Activated CD4-positive, alpha-beta T cell treated with anti-CD3 and anti-CD28 coated beads, Interleukin-2, Interleukin-4, amounts not matched to agents 100 ng/mL and 50 ng/mL, durations not matched to agents 16 hours and 8 hours (primary cell): Measurements from ENCODE around the gene SELPLG.
"Not testable (repeated sequence)": the region's sequence is repeated elsewhere in the genome, so short reads cannot be mapped to it uniquely, and the experiment has no call there.

Experiments
- DNase-seq: peaks from one replicate; pipeline ENCODE4 v3.0.0-alpha.2; 2020; ENCODE audit warnings: low spot score

Gene SELPLG

DNA sequence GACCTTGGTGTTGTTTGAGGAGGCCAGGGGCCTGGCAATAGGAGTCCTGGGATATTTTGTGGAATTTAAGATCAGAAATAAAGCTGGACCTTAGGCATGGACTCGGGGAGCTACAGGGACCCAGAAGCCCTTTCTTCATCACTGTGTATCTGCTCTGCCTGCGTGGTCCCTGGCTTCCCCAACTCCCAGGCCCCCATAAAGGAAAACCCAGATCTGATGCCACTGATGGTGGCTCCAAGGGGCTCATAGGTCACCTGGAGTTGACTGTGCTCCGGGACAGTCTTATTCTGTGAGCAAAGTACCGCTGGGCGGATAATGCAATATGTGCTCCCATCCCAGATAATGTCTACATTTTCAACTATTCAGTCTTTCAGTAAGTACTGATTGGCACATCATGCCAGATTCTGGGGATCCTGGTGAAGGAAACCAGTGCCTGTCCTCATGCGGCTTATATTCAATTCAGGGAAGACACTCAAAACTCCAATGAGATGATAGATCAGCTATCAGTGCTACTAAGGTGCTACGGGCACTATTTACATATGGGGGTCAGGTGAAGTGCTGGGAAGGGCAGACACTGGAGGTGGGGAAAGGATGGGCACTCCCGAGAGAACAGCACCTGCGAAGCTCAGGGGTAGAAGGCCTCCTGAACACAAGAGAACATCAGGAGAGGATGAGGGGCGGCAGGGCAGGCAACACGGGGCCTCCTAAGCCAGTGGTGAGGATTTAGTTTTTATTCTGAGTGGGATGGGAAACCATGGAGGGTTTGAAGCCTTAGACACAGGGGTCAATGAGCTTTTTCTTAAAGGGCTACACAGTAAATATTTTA, 5.5 kb upstream of the SELPLG start:
- DNase-seq, result no peak

DNA sequence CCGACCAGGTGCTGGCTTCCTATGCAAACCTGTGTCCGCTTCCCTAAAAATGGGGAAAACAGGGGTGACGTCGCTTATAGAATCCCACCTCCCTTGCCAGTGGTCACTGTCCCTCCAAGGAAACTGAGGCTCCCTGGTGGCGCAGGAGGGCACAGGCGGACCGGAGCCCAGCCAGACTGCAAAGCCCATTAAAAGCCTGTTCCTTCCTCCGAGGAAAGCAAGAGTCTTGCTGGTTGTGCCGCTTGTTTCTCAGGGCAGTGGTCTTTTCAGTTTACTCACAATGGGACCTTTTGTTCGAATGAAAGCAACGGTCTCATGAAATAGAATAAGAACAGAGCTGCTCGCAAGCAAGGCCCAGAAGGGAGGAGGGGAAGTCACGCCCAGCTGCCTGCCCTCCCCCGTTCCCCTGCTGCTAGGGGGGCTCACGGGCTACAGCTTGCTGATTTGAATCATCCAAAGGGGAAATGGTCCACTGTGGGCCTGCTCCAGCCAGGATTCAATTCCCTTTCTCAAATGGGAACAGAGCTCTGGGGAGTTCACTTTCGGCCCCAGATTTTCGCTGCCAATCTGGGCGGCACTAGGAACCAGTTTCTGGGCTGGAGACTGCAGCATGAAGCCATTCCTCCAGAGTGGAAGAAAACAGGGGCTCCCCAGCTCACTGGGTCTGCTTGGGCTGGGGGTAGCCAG, 4.6 kb upstream of the SELPLG start:
- DNase-seq, result no peak

DNA sequence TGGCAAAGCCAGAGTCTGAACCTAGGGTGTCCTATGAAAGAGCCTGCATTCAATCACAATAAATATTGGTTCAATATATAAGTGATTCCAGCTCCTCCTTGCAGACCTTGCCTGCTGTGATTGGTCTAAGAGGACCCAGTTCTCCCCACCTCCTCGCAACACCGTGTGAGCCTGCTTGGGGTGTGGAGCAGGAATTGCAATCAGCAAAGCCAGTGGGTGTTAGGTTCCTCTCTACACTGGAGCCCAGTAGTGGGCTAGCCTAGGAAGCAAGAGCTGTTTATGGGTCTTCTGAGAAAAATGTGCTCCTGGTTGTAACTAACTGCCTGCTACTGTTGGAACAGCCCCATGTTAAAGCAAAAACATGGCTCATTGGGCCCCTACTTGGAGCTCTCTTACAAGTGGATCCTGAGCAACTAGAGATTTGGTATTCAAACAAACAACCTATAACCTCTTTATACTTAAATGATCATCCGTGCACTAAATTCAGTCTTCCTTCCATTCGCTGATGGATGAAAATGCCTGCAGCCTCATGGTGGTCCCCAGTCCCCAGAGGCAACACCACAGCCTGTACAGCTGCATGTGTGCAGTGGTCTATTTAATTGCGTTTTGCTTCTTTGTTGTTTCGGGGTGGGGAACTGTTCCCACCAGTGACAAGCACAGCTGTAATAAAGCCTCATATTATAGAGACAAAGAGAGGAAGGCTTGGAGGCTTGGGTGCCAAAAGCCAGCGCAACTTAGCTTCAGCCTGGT, 3.7 kb upstream of the SELPLG start:
- no peak for DNase-seq

DNA sequence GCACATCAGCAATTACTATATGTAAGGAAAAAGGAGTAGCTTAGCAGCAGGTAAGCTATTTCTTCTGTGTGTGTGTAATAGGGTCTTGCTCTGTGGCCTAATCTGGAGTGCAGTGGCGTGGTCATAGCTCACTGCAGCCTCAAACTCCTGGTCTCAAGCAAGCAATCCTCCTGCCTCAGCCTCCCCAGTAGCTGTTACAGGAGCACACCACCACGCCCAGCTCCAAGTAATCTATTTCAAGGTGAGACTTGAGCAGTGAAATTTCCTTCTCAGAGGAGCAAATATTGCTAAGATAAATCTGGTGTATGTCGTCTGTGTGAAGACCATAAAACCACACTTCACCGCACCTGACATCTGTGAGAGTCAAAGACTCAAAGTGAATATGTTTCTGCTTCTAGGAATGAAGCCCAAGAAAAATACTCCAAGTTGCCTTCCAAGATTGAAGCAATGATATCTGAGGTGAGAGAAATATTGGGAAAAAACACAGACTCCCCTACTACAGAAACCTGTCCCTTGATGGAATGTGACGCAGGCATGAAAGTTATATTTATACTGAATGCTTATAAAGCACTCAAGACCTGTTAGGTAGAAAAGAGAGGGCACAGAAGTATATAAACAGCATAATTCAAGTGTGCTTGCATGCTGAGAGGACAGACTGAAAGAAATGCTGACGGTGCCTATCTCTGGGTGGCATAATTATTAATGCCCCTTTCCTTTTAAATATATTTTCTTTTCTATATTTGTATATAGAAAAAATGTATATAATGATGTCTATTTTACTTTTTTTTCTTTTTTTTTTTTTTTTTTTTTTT, 2.5 kb upstream of the SELPLG start:
- DNase-seq, result no peak

DNA sequence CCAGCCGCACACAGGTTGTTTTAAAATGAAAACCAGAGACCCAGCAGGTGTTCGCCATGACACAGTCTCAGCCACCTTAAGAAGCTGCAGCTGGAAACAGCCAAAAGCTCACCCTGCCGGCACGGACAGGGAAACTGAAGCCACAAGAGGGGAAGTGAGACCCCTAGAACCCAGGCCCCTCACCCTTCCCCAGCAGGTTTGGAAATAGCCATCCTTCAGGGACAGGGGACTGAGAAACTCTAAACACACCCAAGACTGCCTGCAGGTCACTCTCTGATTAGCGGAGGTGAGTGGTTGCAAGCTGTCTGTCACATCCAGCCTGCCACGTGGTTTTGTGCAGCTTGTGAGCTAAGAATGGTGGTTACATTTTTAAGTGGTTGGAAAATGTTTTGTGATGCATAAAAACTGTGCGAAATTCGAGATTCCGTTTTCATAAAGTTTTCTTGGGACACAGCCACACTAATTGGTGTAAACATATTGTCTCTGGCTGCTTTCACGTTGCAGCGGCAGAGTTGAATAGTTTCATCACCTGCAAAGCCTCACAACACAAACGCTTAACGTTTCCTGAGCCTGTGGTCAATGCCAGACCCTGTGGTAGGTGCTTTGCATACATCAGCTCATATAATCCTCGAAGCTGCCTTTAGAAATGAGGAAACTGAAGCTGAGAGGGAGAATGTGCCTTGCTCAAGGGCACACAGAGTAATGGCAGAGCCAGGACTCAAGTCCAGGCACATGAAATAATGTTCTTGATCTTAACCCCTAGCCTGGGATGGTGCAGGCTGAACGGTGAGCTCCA, 1.7 kb upstream of the SELPLG start:
- peak; percentile 78 for DNase-seq

DNA sequence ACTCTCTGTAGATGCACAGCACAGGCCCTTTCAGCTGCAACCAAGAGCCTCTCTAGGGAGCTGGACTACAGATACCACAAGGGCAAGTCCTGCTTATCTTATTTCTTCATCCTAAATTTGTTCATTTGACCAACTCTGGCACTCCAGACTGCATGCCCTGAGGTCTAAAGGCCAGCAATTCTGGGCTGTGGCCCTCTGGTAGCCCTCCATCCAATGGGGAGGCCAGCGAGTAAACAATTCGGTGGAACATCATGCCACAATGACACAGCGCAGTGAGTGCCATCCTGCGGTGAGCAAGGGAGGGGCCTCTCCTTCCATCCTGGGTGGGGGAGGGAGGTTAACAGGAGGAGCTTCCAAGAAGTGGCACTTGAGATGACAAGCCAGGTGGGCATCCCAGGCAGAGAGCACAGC, 652 bp upstream of the SELPLG start:
- peak; percentile 90 for DNase-seq

DNA sequence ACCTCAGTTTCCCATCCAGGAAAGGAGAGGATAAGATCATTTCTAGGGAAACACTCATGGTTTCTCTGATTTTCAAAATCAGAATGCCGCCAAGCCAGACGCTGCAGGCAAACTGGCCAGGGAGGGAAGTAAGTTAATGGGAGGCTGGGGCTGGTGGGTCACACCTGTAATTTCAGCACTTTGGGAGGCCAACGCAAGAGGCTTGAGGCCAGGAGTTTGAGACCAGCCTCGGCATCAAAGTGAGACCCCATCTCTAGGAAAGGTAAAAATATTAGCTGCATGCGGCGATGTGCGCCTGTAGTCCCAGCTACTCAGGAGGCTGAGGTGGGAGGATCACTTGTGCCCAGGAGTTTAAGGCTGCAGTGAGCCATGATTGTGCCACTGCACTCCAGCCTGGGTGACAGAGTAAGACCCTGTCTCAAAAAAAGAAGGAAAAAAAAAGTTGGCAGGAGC, 587 bp downstream of the SELPLG start:
- no peak for DNase-seq

DNA sequence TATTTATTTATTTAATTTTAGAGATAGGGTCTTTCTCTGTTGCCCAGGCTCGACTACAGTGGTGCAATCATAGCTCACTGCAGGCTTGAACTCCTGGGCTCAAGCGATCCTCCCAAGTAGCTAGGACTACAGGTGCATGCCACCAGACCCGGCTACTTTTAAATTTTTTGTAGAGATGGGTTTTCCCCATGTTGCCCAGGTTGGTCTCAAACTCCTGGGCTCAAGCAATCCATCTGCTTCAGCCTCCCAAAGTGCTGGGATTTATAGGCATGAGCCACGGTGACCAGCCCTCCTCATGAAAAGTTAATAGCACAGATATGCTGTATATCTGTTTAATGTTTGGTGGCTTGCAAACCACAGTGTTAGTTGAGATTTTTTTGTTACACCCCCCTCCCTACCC, 2.4 kb downstream of the SELPLG start:
- DNase-seq, result not testable (repeated sequence)

DNA sequence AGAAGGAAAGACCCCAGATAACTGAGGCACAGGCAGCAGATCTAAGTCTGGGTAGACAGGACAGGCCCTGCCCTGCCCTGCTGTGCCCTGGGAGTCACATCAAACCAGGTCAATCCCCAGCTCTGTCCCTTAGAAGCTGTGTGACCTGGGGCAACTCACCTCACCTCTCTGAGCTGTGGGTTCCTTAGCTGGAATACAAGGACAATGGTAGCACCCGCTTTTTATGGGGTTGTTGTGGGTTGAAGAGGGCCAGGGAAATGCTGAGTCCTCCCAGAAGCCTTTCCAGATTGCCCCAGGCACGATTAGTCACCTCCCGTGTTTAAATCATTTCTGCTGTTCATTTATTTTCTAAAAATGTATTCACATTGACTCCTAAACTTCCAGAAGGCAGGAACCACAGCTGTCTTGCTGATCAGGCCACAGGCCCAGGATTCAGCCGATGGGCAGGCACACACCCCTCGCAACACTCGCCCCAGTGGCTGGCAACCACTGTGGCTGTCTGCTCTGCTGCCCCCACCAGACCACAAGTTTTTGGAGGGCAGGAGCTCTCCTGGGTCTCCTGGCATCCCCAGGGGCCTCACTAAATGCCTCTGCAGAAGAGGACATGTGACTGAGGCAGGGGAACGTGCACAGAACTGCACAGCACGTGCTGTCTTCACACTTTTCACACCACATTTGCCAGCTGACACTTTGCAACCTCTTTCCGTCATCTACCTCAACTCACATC, 3.0 kb downstream of the SELPLG start:
- no peak for DNase-seq

DNA sequence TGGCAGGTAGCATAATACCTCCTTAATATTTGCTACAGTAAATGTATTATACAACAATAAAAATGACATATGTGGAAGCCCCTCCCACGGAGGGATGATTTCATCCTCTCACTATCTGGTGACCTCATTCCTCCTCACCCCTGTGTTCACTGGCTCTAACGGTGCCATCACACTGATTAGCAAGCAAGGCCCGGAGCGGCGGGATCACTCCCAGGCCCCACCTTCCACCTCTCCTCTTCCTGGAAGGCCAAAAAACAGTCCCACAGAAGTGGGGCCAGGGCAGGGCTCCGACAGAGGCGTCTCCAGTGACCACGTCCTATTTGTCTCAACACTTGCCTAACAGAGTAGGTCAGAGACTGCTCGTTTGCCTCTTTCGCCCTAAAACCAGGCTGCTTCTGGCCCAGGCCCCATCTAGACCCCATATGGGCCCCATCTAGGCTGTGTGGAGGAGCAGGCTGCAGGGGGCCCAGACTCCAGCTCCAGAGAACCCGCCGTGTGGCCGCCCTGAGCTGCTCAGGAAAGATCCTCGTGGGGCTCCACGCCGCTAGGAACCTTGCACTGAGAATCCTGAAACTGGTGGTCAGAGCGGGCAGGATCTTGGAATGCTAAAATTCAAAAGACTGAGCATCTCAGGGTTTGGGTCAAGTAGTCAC, 3.7 kb downstream of the SELPLG start:
- peak; percentile 75 for DNase-seq

DNA sequence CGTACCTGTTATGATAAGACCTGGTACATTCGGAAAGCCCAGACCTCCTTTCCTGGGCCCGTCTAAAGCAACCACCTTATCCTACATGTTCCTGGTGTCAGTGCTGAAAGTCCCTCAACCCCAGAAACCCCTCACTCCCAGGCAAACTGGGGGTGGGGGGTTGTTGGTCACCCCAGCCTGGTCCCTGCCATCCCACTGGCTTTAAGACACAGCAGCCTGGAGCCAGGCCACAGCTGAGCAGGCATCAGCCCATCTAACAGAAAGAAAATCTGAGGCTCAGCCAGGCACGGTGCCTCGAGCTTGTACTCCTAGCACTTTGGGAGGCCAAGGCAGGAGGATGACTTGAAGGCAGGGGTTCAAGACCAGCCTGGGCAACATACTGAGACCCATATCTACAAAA, 4.5 kb downstream of the SELPLG start:
- no peak for DNase-seq

DNA sequence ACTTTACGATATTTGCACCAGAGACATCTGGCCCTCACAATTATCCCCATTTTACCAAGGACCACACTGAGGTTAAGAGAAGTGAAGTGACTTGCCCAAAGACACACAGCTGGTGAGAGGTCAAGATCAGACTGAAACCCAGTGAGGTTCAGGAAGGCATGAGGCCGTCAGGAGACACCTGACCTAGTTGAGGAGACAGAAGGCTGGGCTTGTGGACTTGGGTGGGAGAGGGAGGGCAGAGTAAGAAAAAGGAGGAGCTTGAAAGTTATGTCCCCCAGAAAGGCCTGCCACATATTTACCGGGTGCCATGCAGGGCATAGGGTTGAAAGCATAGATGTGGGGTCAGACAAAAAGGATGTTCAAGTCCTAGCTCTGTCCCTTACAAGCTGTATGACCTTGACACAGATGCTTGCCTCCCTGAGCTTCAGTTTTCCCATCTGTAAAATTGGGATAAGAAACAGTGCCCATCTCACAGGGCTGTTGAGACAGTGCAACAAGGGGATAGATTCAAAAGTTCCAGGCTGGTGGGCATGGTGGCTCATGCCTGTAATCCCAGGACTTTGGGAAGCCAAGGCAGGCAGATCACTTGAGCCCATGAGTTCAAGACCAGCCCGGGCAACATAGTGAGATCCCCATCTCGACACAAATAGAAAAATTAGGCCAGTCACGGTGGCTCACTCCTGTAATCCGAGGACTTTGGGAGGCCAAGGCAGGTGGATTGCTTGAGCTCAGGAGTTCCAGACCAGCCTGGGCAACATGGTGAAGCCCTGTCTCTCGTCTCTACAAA, 6.4 kb downstream of the SELPLG start:
- DNase-seq, result no peak

DNA sequence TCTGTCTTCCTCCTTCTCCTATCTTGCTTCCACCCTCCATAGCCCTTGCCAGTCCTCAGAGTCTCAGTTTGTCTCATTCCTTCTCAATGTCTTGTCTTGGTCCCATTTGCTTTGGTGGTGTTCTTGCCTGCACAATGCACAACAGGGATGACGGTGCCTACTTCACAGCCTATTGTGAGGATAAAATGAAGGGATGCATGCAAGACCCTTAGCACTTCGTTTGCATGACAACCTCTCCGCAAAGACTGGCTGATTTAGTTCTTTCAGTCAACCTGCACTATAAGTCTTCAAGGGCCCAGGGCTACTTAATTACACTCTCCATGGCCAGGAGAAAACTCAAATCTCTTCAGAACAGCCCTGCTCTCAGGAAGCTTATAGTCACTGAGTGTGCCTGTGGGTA, 8.5 kb downstream of the SELPLG start:
- DNase-seq, result no peak

DNA sequence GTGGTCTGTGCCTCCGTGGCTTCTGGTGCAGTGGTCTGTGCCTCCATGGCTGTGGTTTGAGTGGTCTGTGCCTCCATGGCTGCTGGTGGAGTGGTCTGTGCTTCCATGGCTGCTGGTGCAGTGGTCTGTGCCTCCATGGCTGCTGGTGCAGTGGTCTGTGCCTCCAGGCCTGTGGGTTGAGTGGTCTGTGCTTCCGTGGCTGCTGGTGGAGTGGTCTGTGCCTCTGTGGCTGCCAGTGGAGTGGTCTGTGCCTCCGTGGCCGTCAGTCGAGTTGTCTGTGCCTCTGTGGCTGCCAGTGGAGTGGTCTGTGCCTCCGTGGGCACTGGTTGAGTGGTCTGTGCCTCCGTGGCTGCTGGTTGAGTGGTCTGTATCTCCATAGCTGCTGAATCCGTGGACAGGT, 10.1 kb downstream of the SELPLG start:
- no peak for DNase-seq

DNA sequence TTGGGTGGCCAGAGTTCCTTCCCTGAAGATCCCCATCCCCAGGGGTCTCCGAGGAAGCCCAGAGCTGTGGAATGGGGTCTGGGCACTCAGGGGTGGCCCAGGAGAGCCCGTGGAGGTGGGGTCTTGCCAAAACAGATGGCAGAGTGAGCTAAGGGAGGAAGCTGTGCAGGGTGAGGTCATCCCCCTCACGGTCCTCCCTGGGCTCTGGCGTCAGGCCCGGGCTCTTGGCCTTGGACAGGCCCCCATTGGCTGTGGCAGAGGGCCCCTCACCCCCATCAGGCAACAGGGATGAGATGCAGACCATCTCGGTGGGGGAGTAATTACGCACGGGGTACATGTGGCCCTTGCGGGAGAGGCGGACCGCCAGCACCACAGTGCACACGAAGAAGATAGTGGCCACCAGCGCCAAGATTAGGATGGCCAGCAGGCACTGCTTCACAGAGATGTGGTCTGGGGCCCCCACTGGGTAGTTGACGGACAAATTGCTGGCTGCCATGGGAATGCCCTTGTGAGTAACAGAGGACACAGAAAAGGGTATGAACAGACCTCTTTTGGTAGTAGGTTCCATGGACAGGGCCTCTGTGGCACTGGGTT, 10.7 kb downstream of the SELPLG start:
- no peak for DNase-seq

DNA sequence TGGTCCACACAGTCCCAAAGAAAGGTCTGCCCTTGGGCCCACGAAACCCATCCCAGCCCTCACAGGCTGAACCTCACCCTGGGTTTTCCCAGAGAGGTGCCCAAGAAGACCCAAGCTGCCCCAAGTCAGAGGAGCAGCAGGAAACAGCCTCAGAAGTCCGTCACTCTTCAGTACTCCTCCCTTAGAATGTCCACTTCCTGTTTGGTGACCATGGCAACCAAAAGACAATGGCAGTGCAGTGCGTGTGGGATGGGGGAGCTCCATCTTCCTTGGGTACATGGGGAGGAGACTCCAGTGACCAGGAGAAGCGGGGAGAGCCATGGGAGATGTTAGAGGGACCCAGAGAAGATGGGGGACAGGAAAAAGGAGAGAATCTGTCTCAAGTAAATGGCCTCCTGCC, 11.3 kb downstream of the SELPLG start:
- DNase-seq, result no peak

DNA sequence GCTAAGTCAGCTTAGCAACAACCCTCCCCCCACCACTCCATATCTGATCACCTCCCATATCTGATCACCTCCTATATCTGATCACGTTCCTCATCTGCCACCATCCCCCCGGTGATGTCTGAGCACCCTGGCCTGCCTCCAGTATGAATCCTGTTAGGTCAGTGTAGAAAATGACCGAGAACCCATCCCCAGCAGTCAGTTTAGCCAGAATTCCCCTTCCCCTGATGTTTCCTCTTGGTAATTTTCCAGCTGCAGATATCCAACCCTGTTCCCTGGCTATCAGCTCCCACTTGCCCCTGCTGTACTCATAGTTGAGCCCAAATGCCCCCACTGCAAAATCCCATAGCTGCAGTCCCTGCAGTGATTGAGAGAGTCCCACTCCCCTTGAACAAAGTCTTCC, 12.5 kb downstream of the SELPLG start:
- no peak for DNase-seq

DNA sequence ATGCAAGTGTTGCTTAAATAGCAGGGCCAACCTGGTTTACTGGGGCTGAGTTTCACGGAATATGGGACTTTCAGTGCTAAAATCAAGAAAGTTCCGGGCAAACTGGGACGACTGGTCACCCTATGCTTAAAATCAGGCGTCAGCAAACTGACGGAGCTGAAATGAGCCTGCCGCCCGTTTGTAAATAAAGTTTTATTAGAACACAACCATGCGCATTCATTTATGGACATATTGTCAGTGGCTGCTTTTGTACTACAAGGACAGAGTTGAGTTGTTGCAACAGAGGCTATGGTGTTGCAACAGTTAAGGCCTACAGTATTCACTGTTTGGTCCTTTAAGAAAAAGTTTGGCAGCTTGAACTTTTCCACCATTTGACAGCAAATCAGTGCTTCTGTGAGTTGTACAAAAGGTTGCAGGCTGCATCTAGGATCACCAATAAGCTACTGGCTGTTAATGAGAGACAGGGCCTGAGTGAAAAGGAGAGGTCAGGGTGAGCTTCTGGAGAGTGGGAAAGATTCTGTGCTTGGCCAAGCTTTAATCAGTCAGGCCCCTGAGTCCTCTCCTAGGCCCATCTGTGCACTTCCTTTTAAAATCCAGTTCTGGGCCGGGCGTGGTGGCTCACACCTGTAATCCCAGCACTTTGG, 13.3 kb downstream of the SELPLG start:
- DNase-seq, result no peak
